Measurements from ENCODE around the gene ANP32B. TPM values are rescaled to one million over a fixed set of nuclear protein-coding genes. Genes with fewer than 3 reads are reported as not detected.

Gene ANP32B
- total RNA-seq, 4 donors from 2014 or later, result 8.2 to 24.5 (median 17.8) TPM

DNA sequence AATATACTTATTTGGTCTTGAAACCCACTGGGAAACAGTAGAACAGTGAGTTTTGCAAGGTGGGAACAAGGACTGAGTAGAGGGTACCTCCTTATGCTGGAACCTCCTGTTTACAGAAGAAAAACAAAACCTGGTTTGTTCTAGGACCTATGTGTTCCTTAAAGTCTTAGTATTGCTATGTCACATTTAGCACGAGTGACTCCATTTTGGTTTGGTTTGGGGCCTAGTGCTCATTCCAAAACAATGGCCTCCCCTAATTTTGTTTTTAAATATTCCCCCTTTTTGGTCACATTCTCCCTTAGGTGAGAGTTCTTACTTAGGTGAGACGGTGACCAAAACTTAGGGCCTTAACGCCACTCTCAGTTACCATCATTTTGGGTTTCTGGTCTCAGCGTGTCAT, 67.2 kb downstream of the ANP32B start:
- no peak for DNase-seq
- Histone ChIP-seq H3K27ac (no peak overlapping the region), H3K4me1 (no peaks in the 10 kb centered on the region), H3K36me3 (no peaks in the 10 kb centered on the region), H3K9me3 (no peaks in the 10 kb centered on the region), H3K27me3 (no peaks in the 10 kb centered on the region), H3K4me3 (no peak overlapping the region)
- no peak for ATAC-seq
- intact Hi-C loops (cut with DNase I; ENCODE audit: low total_unique reads) (no loop called here), in situ Hi-C loops (cut with MboI; ENCODE audit: low sequenced_read_pairs in 4 of 4) (loop anchor here in 3 of 4 donors (10.0 to 25.0 kb wide), 3 partner anchors 136 to 737 kb away; partner anchors contain the start of genes ANKS6 (in 1 of the 3) and TBC1D2 (in 1 of the 3))
- no peak for TF ChIP-seq POLR2A (IDR thresholded peaks at IDR 0.05)
- TF ChIP-seq, protein P1, sequence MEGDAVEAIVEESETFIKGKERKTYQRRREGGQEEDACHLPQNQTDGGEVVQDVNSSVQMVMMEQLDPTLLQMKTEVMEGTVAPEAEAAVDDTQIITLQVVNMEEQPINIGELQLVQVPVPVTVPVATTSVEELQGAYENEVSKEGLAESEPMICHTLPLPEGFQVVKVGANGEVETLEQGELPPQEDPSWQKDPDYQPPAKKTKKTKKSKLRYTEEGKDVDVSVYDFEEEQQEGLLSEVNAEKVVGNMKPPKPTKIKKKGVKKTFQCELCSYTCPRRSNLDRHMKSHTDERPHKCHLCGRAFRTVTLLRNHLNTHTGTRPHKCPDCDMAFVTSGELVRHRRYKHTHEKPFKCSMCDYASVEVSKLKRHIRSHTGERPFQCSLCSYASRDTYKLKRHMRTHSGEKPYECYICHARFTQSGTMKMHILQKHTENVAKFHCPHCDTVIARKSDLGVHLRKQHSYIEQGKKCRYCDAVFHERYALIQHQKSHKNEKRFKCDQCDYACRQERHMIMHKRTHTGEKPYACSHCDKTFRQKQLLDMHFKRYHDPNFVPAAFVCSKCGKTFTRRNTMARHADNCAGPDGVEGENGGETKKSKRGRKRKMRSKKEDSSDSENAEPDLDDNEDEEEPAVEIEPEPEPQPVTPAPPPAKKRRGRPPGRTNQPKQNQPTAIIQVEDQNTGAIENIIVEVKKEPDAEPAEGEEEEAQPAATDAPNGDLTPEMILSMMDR (IDR thresholded peaks at IDR 0.05 in 4 of 5, conservative IDR thresholded peaks at IDR 0.05 in 1 of 5), result no peak

GRCh38 chr9:98054376-98054951, 71.3 kb downstream of the ANP32B start:
- Histone ChIP-seq H3K4me3 (no peak overlapping the region), H3K27me3 (no peaks in the 10 kb centered on the region), H3K36me3 (no peaks in the 10 kb centered on the region), H3K4me1 (peaks cover 8 to 15% of the 10 kb centered on the region in 2 donors), H3K9me3 (no peaks in the 10 kb centered on the region), H3K27ac (no peak overlapping the region)
- intact Hi-C loops (cut with DNase I; ENCODE audit: low total_unique reads) (no loop called here), in situ Hi-C loops (cut with MboI; ENCODE audit: low sequenced_read_pairs in 4 of 4) (loop anchor here in 3 of 4 donors (10.0 to 25.0 kb wide), 3 partner anchors 140 to 733 kb away; partner anchors contain the start of genes ANKS6 (in 1 of the 3) and TBC1D2 (in 1 of the 3))
- TF ChIP-seq POLR2A (IDR thresholded peaks at IDR 0.05), result no peak
- TF ChIP-seq, protein P1 (IDR thresholded peaks at IDR 0.05 in 4 of 5, conservative IDR thresholded peaks at IDR 0.05 in 1 of 5), result no peak
- no peak for ATAC-seq
- no peak for DNase-seq

DNA sequence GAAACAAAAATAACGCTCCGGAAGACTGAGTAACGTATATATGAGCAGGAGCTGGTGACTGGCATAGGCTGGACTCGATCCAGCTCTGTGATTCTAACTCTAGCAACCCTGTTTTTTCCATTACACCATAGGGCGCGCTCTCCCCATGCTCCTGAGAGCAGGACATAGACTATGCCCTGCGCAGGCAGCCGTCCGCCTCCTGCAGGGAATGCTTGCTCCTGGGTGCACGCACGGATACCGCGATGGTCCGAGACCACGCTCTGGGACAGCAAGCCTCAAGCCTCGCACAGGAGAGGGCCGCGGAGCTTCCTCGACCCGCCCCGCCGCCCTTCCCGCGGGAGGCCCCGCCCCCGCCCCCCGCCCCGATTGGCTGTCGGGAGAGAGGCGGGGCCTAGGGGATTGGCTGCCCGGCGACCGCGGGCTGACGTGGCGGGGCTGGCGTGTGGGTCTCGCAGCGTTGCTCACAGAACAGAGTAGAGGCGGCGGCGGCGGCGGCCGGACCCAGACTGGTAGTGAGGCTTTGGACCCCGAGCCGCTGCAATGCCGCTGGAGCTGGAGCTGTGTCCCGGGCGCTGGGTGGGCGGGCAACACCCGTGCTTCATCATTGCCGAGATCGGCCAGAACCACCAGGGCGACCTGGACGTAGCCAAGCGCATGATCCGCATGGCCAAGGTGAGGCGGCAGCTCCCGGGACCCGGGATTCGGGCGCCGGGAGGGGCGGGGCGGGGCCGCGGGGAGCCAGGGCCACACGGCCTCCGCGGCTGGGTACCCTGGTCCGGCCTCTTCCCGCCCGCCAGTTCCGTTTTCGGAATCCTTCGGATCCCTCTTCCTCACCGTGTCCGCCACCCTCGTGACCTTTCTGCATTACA, 73.4 kb downstream of the ANP32B start, which contains the start of gene NANS:
NANS (plus strand) TSS at position 464 of the 869 bp plus-strand sequence; CDS start at position 541, 77 bp downstream.
- H3K36me3 ChIP-seq, result peaks cover 0 to 9% of the 10 kb centered on the region in 2 donors
- peaks cover 8 to 15% of the 10 kb centered on the region in 2 donors for H3K4me1 ChIP-seq
- peak within 1 kb of the TSS; percentile 72 to 83 (median 74) for H3K4me3 ChIP-seq
- H3K27me3 ChIP-seq, result no peaks in the 10 kb centered on the region
- ATAC-seq, result peak; percentile 95 to 98
- DNase-seq, result peak; percentile 91
- peak within 1 kb of the TSS; percentile 91 to 93 (median 92) for H3K27ac ChIP-seq
- H3K9me3 ChIP-seq, result no peaks in the 10 kb centered on the region
- in situ Hi-C loops (cut with MboI; ENCODE audit: low sequenced_read_pairs in 4 of 4) (loop anchor here in 3 of 4 donors (10.0 to 25.0 kb wide), 3 partner anchors 142 to 731 kb away; partner anchors contain the start of genes ANKS6 (in 1 of the 3) and TBC1D2 (in 1 of the 3)), intact Hi-C loops (cut with DNase I; ENCODE audit: low total_unique reads) (loop anchor here (1.0 to 5.0 kb wide), 4 partner anchors 19 to 201 kb away; partner anchors contain the start of genes ANP32B, TBC1D2 and TRMO)
- TF ChIP-seq, protein P1 (IDR thresholded peaks at IDR 0.05 in 4 of 5, conservative IDR thresholded peaks at IDR 0.05 in 1 of 5), result peak in 1 of 5 experiments; percentile 13
- TF ChIP-seq POLR2A (IDR thresholded peaks at IDR 0.05), result peak; percentile 92 to 98

DNA sequence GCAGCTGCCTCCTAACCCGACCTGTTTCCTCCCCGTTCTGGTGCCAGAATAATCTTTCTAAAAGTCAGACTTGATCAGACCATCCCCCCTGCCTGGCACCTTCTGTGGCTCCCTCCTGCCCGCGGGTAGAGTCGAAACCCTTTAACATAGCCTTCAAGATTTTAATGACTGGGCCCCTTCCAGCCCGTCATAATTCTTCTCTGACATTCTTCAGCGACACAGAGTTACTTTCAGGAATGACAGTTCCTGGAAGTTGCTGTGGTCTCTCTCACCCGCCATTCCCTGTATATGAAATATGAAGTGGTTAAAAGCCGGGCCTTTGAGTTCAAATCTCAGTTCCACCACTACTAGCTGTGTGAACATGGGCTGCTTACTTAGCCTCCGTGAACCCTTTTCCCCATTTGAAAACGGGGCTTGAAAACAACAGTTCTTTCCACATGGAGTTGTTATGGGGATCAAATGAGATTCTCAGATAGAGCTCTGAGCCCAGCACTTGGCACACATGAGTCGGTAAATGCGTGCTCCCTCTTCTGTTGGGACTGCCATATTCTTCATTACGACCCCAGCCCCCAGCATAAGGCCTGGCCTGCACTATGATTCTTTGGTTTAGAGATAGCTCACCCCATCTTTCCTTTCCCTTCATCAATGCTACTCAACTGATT, 74.1 kb downstream of the ANP32B start:
- DNase-seq (no peak), ATAC-seq (peak; percentile 14 to 22)
- intact Hi-C loops (cut with DNase I; ENCODE audit: low total_unique reads), result loop anchor here (5.0 kb wide), 1 partner anchor 200 kb away; the partner anchor contains the start of gene TBC1D2
- Histone ChIP-seq H3K27ac (peak overlapping the region; percentile 91 to 93 (median 92)), H3K4me1 (peaks cover 8 to 15% of the 10 kb centered on the region in 2 donors), H3K9me3 (no peaks in the 10 kb centered on the region), H3K36me3 (peaks cover 0 to 16% of the 10 kb centered on the region in 2 donors), H3K27me3 (no peaks in the 10 kb centered on the region), H3K4me3 (peak overlapping the region; percentile 72 to 83 (median 74))
- in situ Hi-C loops (cut with MboI; ENCODE audit: low sequenced_read_pairs in 4 of 4), result loop anchor here in 3 of 4 donors (10.0 to 25.0 kb wide), 3 partner anchors 142 to 730 kb away; partner anchors contain the start of genes ANKS6 (in 1 of the 3) and TBC1D2 (in 1 of the 3)
- TF ChIP-seq, protein P1 (IDR thresholded peaks at IDR 0.05 in 4 of 5, conservative IDR thresholded peaks at IDR 0.05 in 1 of 5), result no peak
- TF ChIP-seq POLR2A (IDR thresholded peaks at IDR 0.05), result no peak

All from gastrocnemius medialis (tissue), 4 donors.